Progenitor cell of endocrine pancreas (in vitro differentiated cells): ENCODE measurements around the gene COMMD3. TPM values are rescaled to one million over a fixed set of nuclear protein-coding genes. Genes with fewer than 3 reads are reported as not detected.
A peak's percentile ranks its signal among the peaks of the same experiment; 100 is the strongest.

Source experiments
- DNase-seq: peaks from one replicate; pipeline ENCODE4 v3.0.0; 2021; ENCODE audit warnings: low spot score; ENCODE audit not compliant: unreplicated experiment
- H3K27ac Mint-ChIP-seq: 2 replicates; pipeline ENCODE4 v1.8.0; 2021; ENCODE audit warnings: mild to moderate bottlenecking, moderate library complexity, mixed read lengths
- H3K27me3 Mint-ChIP-seq: 2 replicates; pipeline ENCODE4 v1.8.0; 2021; ENCODE audit warnings: mixed read lengths
- H3K36me3 Mint-ChIP-seq: 2 replicates; pipeline ENCODE4 v1.8.0; 2022; ENCODE audit warnings: mixed read lengths; ENCODE audit not compliant: insufficient read depth
- H3K4me1 Mint-ChIP-seq: 2 replicates; pipeline ENCODE4 v1.8.0; 2021; ENCODE audit warnings: low read depth, mixed read lengths
- H3K4me3 Mint-ChIP-seq: 2 replicates; pipeline ENCODE4 v1.8.0; 2021; ENCODE audit warnings: low read depth, mild to moderate bottlenecking, moderate library complexity, mixed read lengths
- H3K9me3 Mint-ChIP-seq: 2 replicates; pipeline ENCODE4 v1.8.0; 2021; ENCODE audit warnings: low read depth, mixed read lengths
- CTCF ChIP-seq: fragments of 200-600 bp; sonication (generic); IDR thresholded peaks from one replicate; pipeline ENCODE4 v1.5.0; 2021; ENCODE audit warnings: antibody characterized with exemption, mild to moderate bottlenecking; ENCODE audit not compliant: unreplicated experiment
- total RNA-seq: library from RNA; stranded (reverse); gene quantifications from 2 replicates; pipeline ENCODE4 v1.2.1, GENCODE V29; 2021

Gene COMMD3
- total RNA-seq, 1 donor from 2014 or later, result 48.5 TPM

GRCh38 chr10:22315455-22316285 lies 518 bp upstream of the COMMD3 start:
- Mint-ChIP-seq H3K4me1 (peaks cover 16% of the 10 kb centered on the region), H3K4me3 (peak overlapping the region; percentile 84), H3K27ac (peak overlapping the region; percentile 93), H3K9me3 (no peaks in the 10 kb centered on the region), H3K36me3 (no peaks in the 10 kb centered on the region), H3K27me3 (peaks cover 65% of the 10 kb centered on the region)
- TF ChIP-seq CTCF, result no peak
- DNase-seq, result no peak

- peaks cover 53% of the 10 kb centered on the region for H3K27me3 Mint-ChIP-seq
- no peaks in the 10 kb centered on the region for H3K9me3 Mint-ChIP-seq
- peak overlapping the region; percentile 78 for H3K4me3 Mint-ChIP-seq
- no peak for TF ChIP-seq CTCF
- DNase-seq, result no peak
- peaks cover 16% of the 10 kb centered on the region for H3K4me1 Mint-ChIP-seq
- no peaks in the 10 kb centered on the region for H3K36me3 Mint-ChIP-seq
- H3K27ac Mint-ChIP-seq, result peak overlapping the region; percentile 88
Measured at GRCh38 chr10:22317076-22317370, 835 bp downstream of the COMMD3 start.

- Mint-ChIP-seq H3K27ac (no peak overlapping the region), H3K4me1 (peaks cover 24% of the 10 kb centered on the region), H3K9me3 (no peaks in the 10 kb centered on the region), H3K4me3 (peak overlapping the region; percentile 24), H3K27me3 (peaks cover 61% of the 10 kb centered on the region), H3K36me3 (no peaks in the 10 kb centered on the region)
- no peak for DNase-seq
- TF ChIP-seq CTCF, result no peak
Measured at GRCh38 chr10:22317771-22318565, 1.8 kb downstream of the COMMD3 start.

- no peak overlapping the region for H3K27ac Mint-ChIP-seq
- peaks cover 32% of the 10 kb centered on the region for H3K4me1 Mint-ChIP-seq
- peaks cover 62% of the 10 kb centered on the region for H3K27me3 Mint-ChIP-seq
- no peak overlapping the region for H3K4me3 Mint-ChIP-seq
- DNase-seq, result no peak
- no peaks in the 10 kb centered on the region for H3K36me3 Mint-ChIP-seq
- no peaks in the 10 kb centered on the region for H3K9me3 Mint-ChIP-seq
- TF ChIP-seq CTCF, result no peak
Measured at GRCh38 chr10:22318772-22319171, 2.6 kb downstream of the COMMD3 start.

GRCh38 chr10:22319547-22319979 lies 3.4 kb downstream of the COMMD3 start:
- Mint-ChIP-seq H3K4me1 (peaks cover 40% of the 10 kb centered on the region), H3K36me3 (no peaks in the 10 kb centered on the region), H3K4me3 (peak overlapping the region; percentile 90), H3K9me3 (no peaks in the 10 kb centered on the region), H3K27ac (peak overlapping the region; percentile 91), H3K27me3 (peaks cover 64% of the 10 kb centered on the region)
- TF ChIP-seq CTCF, result no peak
- no peak for DNase-seq
